Measurements from ENCODE around the gene RUFY4.
"Not testable (repeated sequence)": the region's sequence is repeated elsewhere in the genome, so short reads cannot be mapped to it uniquely, and the experiment has no call there.

Gene RUFY4

DNA sequence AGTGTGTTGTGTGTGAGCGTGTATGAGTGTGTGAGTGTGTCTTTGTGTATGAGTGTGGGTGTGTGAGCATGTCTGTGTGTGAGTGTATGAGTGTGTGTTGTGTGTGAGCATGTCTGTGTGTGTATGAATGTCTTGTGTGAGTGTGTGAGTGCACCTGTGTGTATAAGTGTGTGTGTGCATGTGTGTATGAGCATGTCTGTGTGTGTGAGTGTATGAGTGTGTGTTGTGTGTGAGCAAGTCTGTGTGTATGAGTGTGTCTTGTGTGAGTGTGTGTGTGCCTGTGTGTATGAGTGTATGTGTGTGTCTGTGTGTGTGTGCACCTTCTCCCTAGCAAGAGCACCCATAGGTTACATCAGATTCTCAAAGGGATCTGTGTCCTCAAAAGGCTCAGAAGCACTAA, 37.8 kb upstream of the RUFY4 start:
- no peak for DNase-seq (ENCODE audit: low read depth in 2 of 2)

GRCh38 chr2:218031771-218032257, 37.2 kb upstream of the RUFY4 start:
- no peak for DNase-seq (ENCODE audit: low read depth in 2 of 2)

- no peak for DNase-seq (ENCODE audit: low read depth in 2 of 2)
Observed at GRCh38 chr2:218032336-218033171, 36.5 kb upstream of the RUFY4 start.

DNA sequence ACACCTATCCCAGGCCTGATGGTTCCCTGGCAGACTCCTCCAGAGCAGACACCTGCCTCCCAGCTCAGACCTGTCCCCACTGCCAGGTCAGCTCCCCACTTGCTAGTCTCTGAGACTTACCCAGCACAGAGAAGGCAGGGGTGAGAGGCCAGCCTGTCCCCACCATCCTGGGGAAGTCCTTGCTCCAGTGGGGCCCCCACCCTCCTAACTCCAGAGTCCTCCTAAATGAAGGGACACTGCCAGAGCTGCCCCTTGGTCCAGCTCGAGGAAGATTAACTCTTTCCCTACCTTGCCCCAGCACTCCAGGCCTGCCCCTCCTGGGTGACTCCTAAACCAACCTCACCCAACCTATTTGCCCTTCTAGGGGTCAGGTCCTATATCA, 35.9 kb upstream of the RUFY4 start:
- no peak for DNase-seq (ENCODE audit: low read depth in 2 of 2)

DNA sequence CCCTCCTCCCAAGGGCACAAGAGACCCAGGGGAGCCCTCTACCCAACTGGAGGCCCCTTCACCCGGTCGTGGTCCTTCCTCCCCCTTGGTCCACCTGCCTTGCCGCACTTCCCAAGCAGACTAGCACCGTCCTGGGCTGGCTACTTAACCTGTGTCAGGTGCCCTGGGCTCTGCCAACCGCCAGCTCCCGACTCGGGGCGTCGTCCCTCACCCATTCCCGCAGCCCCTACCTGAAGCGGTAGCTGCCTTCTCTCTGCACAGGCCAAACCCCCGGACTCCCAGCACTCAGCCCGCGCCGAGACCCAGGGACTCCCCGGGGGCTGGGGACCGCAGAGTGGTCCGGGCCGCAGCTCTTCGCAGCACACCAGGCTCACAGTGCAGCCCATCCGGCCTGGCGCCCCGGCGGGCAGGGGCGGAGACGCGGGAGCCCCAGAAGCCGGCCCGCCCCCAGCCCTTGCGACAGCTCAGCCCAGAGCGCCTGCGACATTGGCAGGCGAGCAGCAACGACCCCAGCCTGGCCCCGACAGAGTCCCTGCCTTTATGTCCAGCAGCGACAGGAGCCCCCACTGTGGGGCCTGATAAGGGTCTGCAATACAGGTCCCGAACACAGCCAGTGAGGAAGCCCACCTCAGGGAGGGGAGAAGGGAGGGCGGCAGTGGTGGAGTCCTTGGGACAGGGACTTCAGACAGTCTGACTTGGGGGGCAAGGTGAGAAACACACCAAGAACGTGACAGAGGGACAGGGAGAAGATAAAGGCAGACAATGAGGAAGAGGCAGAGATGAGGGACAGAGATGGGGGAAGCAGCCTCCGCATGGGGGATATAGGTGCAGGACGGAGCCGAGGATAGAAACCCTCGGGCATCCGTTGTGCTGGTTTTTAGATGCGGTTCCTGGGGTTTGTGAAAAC, 35.2 kb upstream of the RUFY4 start:
- no peak for DNase-seq (ENCODE audit: low read depth in 2 of 2)

- peak in 1 of 2 donors; percentile 49 for DNase-seq (ENCODE audit: low read depth in 2 of 2)
Observed at GRCh38 chr2:218034497-218035213, 34.4 kb upstream of the RUFY4 start.

DNA sequence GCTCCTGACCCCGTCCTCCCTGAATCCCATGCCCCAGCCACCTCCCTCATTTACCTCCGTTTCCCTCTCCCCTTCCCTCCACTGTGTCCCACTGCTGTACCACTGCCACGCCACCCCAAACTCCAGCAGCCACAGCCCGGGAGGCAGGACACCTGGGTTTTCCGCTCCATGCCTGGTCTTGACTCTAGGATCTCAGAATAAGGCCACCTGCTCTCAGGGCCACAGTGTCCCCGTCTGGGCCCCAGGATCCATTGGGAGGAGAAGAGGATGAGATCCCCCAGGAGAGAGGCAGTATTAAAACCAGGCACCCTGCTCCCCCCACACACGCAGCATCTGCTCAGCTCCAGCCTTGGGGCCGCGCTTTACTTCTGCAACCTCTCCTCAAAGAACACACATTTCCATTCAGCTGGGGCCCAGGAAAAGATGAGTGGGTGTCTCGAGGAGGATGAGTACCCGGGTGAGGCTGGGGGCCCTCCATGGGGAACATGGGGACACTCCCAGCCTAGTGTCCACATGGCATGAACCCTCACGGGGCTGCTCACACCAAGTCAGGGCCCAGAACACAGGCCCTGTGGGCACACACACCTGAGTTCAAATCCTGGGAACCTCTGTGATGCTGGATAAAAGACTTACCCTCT, 33.5 kb upstream of the RUFY4 start:
- no peak for DNase-seq (ENCODE audit: low read depth in 2 of 2)

DNA sequence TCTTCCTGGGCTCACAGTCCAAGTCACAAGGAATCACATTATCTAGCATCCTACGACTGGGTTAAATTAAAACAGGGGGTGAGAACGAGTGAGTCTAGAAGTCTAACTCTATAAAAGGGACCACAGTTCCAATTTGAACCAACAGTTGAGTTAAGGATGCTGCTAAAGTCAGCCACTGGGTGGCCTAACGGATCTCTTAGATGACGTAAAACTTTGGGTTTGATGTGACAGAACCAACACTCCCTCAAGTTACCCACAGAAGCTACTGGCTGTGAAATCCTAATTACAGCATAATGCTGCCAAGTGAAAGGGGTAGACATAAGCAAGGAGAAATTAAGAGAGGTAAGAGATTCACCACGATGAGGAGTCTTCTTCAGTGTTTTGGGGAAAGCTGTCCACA, 32.7 kb upstream of the RUFY4 start:
- DNase-seq (ENCODE audit: low read depth in 2 of 2), result no peak

GRCh38 chr2:218039171-218039570, 29.9 kb upstream of the RUFY4 start:
- DNase-seq (ENCODE audit: low read depth in 2 of 2), result no peak

DNA sequence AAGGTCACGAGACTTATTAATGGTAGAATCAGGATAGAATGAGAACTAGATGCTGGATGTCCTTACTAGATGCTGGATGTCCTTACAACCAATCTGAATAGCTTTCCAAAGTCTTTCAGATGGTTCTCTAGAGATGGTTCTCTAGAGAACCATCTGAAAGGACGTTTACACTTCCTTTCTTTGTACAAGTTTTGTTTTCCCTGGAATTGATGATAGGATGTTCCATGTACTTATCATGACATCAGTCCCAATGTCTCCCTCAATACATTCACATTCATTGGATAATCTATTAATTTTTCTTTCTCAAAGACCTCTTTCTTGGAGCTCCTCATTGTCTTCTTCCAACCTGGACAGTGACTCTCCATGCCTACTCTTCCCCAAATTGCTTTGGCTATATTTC, 28.2 kb upstream of the RUFY4 start:
- no peak for DNase-seq (ENCODE audit: low read depth in 2 of 2)

DNA sequence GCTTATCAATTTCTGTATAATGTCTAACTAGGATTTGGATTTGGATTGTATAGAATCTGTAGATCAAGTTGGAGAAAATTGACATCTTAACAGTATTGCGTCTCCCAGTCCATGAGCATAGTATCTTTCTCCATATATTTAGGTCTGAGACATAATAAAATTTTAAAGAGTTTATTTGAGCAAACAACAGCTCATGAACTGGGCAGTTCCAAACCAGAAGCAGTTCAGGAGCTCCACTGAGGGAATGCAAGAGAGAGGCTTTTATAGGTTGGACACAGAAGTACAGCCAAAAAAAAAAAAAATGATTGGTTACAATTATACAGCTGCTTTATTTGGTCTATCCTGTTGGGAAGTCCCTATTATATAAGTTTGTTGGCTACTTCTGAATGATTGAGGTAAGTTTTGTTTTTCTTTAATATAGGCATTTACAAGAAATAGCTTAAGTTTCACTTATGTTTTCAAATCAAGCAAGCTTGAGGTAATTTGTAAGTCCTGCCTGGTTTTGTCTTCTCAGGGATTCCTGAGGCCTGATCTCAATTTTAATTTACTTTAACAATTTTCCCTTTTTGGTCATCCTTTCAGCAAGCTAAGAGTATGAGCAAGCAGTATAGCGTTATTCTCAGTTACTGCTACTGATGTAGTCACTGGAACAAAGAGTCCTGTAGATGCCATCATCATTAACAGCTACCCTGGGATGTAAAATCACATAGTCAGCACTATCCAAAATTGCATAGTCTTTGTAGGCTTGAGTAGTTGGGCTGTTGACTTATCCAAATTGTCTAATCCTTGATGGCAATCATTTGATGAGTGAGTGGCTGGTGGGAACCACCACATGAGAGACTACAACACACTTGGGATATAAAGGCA, 27.5 kb upstream of the RUFY4 start:
- DNase-seq (ENCODE audit: low read depth in 2 of 2), result no peak

- DNase-seq (ENCODE audit: low read depth in 2 of 2), result no peak
Observed at GRCh38 chr2:218043100-218043499, 26.0 kb upstream of the RUFY4 start.

DNA sequence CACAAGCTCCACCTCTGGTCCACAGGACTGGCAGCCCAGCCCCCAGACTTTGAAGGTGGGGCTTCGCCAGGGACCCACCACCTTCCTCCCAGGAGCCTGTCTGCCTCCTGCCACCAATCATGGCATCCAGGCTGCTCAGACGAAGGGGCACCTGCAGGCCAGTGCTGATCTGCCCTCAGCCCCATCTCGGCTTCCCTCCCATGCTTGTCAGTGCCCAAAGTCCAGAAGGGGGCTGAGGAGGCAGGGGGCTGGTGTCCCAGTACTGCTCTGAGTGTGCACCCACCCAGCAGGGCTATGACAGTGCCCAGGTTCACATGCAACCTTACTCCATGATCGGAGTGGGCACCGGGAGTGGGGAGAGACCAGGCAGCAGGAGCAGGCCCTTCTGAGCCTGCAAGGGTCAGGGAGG, 25.3 kb upstream of the RUFY4 start:
- no peak for DNase-seq (ENCODE audit: low read depth in 2 of 2)

GRCh38 chr2:218044599-218044998, 24.5 kb upstream of the RUFY4 start:
- not testable (repeated sequence) for DNase-seq (ENCODE audit: low read depth in 2 of 2)

DNA sequence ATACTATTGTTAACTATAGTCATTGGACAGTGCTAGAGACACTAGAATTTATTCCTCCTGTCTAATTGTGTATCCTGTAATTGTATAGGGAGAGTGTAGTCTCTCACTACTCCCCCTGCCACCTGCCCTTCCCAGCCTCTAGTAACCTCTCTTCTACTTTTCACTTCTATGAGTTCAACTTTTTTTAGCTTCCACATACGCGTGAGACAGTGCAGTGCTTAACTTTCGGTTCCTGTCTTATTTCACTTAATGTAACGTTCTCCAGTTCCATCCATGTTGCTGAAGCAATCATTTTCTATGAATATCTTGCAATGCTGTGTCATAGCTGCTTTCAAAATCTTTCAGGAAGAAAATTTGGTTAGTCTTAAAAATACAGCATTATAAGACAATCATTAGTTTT, 22.8 kb upstream of the RUFY4 start:
- DNase-seq (ENCODE audit: low read depth in 2 of 2), result no peak

DNA sequence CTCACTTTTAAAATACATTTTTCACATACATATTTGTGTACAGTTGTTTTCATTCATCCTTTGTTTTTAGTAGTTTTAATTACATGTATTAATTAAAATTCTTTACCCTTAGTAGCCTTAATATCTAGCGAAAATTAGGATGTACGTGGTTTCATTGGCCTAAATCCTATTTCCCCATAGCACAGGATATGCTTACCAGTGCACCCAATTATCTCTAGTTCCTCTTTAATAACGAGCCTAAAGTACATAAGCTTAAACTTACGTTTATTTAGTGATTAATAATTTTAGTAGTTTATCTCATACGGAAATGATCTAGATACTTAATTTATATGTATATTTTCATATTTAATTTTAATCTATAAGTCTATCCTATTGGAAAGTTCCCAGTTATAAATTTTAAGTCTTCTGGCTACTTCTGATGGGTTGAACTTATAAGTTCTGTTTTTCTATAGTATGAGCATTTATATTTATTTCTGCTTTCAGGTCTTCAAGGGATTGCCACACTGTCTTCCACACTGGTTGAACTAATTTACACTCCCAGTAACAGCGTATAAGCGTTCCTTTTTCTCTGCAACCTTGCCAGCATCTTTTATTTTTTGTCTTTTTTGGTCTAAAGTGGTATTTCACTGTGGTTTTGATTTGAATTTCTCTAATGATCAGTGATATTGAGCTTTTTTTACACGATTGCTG, 21.4 kb upstream of the RUFY4 start:
- DNase-seq (ENCODE audit: low read depth in 2 of 2), result no peak

DNA sequence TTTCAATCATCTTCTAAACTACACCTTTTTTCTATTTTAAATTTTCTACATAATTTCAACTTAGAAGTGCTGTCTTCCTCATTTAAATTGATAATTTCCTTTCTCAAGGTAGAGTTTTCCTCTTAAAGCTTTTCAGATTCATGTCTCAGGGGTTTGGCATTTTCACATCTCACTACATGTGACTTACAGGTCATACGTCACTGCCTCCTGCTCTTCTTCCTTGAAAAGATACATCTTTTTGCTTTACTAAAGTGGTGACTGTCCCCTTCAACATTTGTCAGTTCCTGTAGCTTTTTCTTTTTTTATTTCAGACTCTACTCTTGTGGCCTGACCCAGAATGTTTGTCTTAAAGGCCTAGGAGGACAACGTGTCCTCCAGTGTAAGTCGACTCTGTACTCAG, 17.1 kb upstream of the RUFY4 start:
- no peak for DNase-seq (ENCODE audit: low read depth in 2 of 2)

GRCh38 chr2:218059289-218059688, 9.8 kb upstream of the RUFY4 start:
- DNase-seq (ENCODE audit: low read depth in 2 of 2), result no peak

DNA sequence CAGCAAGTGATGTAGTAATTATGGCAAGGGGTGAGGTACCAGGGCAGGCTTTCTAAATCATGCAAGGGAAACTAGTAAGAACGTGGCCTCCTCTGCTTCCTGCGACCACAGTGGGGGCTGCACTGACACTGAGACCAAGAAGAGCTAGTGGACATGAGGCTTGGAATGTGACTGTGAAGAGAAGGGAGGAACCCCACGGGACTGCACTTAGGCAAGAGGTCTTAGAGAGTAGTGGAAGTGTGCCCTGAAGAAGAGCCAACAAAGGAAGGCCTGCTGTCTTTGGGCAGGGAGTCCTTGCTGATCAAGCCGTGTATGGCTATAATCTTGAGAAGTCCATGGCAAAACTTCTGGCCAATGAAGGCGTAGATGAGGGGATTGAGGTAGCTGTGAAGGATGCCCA, 8.9 kb upstream of the RUFY4 start:
- DNase-seq (ENCODE audit: low read depth in 2 of 2), result no peak

Measured in stimulated activated CD8-positive, alpha-beta memory T cell treated with anti-CD3 and anti-CD28 coated beads, Interleukin-2, amount 100 ng/mL, for 1 hour (primary cell).